Glutamatergic neuron (in vitro differentiated cells): Measurements from ENCODE around the gene CMSS1. TPM values are rescaled to one million over a fixed set of nuclear protein-coding genes. Genes with fewer than 3 reads are reported as not detected.

Experiments used
- DNase-seq: peaks from one replicate; pipeline ENCODE4 v3.0.0; 2022
- H3K27ac Mint-ChIP-seq: one replicate; pipeline ENCODE4 v1.8.0; 2020; ENCODE audit warnings: mild to moderate bottlenecking, mixed read lengths, inconsistent platforms; ENCODE audit not compliant: unreplicated experiment
- H3K27me3 Mint-ChIP-seq: one replicate; pipeline ENCODE4 v1.8.0; 2020; ENCODE audit warnings: mild to moderate bottlenecking, moderate library complexity, mixed read lengths, inconsistent platforms; ENCODE audit not compliant: unreplicated experiment
- H3K36me3 Mint-ChIP-seq: one replicate; pipeline ENCODE4 v1.8.0; 2020; ENCODE audit warnings: mild to moderate bottlenecking, mixed read lengths, inconsistent platforms; ENCODE audit not compliant: unreplicated experiment
- H3K4me1 Mint-ChIP-seq: one replicate; pipeline ENCODE4 v1.8.0; 2020; ENCODE audit warnings: mild to moderate bottlenecking, low read depth, mixed read lengths, inconsistent platforms; ENCODE audit not compliant: unreplicated experiment
- H3K4me3 Mint-ChIP-seq: one replicate; pipeline ENCODE4 v1.8.0; 2020; ENCODE audit warnings: mild to moderate bottlenecking, mixed read lengths, inconsistent platforms; ENCODE audit not compliant: unreplicated experiment
- H3K9me3 Mint-ChIP-seq: one replicate; pipeline ENCODE4 v1.8.0; 2020; ENCODE audit warnings: mild to moderate bottlenecking, moderate library complexity, mixed read lengths, inconsistent platforms; ENCODE audit not compliant: unreplicated experiment
- CTCF ChIP-seq: fragments of 200-600 bp; sonication (generic); IDR thresholded peaks from one replicate; pipeline ENCODE4 v1.5.0; 2021; ENCODE audit not compliant: partially characterized antibody, unreplicated experiment
- total RNA-seq: library from RNA; stranded (reverse); fragmentation: NEBNext Ultra II Directional; extraction: Animal tissue kit (Norgen Biotek cat#: 25700); gene quantifications from one replicate; pipeline ENCODE4 v1.2.1, GENCODE V29; 2021; ENCODE audit not compliant: unreplicated experiment

Gene CMSS1
- total RNA-seq, 1 donor from 2014 or later: 37.8 TPM

- no peak for TF ChIP-seq CTCF
- Mint-ChIP-seq H3K27me3 (peaks cover 2% of the 10 kb centered on the region), H3K4me3 (no peak overlapping the region), H3K9me3 (no peaks in the 10 kb centered on the region), H3K36me3 (no peaks in the 10 kb centered on the region), H3K27ac (no peak overlapping the region), H3K4me1 (no peaks in the 10 kb centered on the region)
- DNase-seq: no peak
These were observed 132.5 kb downstream of the CMSS1 start for GRCh38 chr3:99949956-99950670.

DNA sequence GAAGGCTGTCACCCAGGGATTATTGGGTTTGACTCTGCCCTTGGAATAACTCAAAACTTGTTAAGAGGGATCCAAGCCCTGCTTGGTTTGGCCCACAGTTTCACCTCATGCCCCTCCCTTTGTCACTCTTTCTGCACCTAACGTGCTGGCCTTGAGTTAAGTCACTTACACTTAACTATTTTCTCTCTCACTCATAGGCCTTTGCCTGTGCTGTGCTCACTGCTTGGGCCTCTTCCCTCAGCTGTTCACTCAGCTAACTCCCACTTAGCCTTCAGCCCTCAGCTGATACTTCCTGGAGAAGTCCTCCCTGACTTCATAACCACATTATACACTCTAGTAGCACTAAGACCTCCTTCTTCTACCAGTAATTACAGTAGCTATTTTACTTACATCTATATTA is 133.3 kb downstream of the CMSS1 start:
- no peak for TF ChIP-seq CTCF
- H3K27ac Mint-ChIP-seq: no peak overlapping the region
- no peak overlapping the region for H3K4me3 Mint-ChIP-seq
- H3K27me3 Mint-ChIP-seq: peaks cover 2% of the 10 kb centered on the region
- no peaks in the 10 kb centered on the region for H3K9me3 Mint-ChIP-seq
- H3K4me1 Mint-ChIP-seq: no peaks in the 10 kb centered on the region
- no peaks in the 10 kb centered on the region for H3K36me3 Mint-ChIP-seq
- DNase-seq: no peak

GRCh38 chr3:99951701-99952100 is 134.0 kb downstream of the CMSS1 start:
- Mint-ChIP-seq H3K27me3 (peaks cover under 1% of the 10 kb centered on the region), H3K27ac (no peak overlapping the region), H3K9me3 (no peaks in the 10 kb centered on the region), H3K4me3 (no peak overlapping the region), H3K36me3 (no peaks in the 10 kb centered on the region), H3K4me1 (no peaks in the 10 kb centered on the region)
- no peak for TF ChIP-seq CTCF
- DNase-seq: no peak

DNA sequence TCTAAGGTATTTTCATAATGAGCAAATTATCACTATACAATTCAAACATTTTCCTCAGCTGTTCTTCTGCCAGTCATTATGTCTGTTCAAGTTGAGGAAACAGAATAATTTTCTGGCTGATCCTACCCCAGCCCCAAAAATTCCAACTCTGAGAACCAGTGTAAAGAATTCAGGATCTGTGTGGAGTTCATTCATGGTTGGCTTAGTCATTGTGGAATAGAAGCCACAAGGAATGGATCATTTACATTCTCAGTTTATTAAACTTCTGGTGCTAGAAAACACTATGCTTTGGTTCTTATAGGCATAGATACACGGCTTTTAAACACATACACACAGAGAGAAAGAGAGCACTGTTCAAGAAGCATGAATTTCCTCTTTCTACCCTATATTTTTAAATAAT is 134.6 kb downstream of the CMSS1 start:
- no peak overlapping the region for H3K27ac Mint-ChIP-seq
- TF ChIP-seq CTCF: no peak
- no peak overlapping the region for H3K4me3 Mint-ChIP-seq
- peaks cover under 1% of the 10 kb centered on the region for H3K4me1 Mint-ChIP-seq
- H3K36me3 Mint-ChIP-seq: no peaks in the 10 kb centered on the region
- H3K27me3 Mint-ChIP-seq: no peaks in the 10 kb centered on the region
- no peak for DNase-seq
- no peaks in the 10 kb centered on the region for H3K9me3 Mint-ChIP-seq

GRCh38 chr3:99953596-99953995 is 135.9 kb downstream of the CMSS1 start:
- TF ChIP-seq CTCF: no peak
- peaks cover 6% of the 10 kb centered on the region for H3K4me1 Mint-ChIP-seq
- DNase-seq: no peak

More at GRCh38 chr3:99953596-99953995, 135.9 kb downstream of the CMSS1 start:
- Mint-ChIP-seq H3K4me3 (no peak overlapping the region), H3K9me3 (no peaks in the 10 kb centered on the region), H3K36me3 (no peaks in the 10 kb centered on the region), H3K27ac (no peak overlapping the region), H3K27me3 (no peaks in the 10 kb centered on the region)
